Left ventricle myocardium superior (tissue), 1 donor: ENCODE data around the gene KMT5C. TPM values are rescaled to one million over a fixed set of nuclear protein-coding genes. Genes with fewer than 3 reads are reported as not detected.

Experiments used
- total RNA-seq: library from RNA; stranded (reverse); fragmentation: NEBNext Ultra II Directional; extraction: Animal tissue kit (Norgen Biotek cat#: 25700); gene quantifications from one replicate; pipeline ENCODE4 v1.2.1, GENCODE V29; 2021
- donor health status: DM: no; HTN: yes; CAD: no; lungs with severe emphysema.

The KMT5C gene
- total RNA-seq, 1 donor from 2014 or later: 7.2 TPM

Other genes with a start within 250 kb of the KMT5C start
- 141 TPM for gene PPP1R12C, start 222.2 kb upstream of the KMT5C start, total RNA-seq
- gene TNNT1, start 190.7 kb upstream of the KMT5C start, total RNA-seq: 50.2 TPM
- 5,071 TPM for gene TNNI3, start 182.1 kb upstream of the KMT5C start, total RNA-seq
- gene DNAAF3, start 173.3 kb upstream of the KMT5C start, total RNA-seq: 0.87 TPM
- gene SYT5, start 159.6 kb upstream of the KMT5C start, total RNA-seq: not detected
- 0.47 TPM for gene PTPRH, start 130.4 kb upstream of the KMT5C start, total RNA-seq
- gene TMEM86B, start 111.1 kb upstream of the KMT5C start, total RNA-seq: 1.9 TPM
- gene PPP6R1, start 80.9 kb upstream of the KMT5C start, total RNA-seq: 39.2 TPM
- 28.6 TPM for gene HSPBP1, start 59.8 kb upstream of the KMT5C start, total RNA-seq
- 1.9 TPM for gene BRSK1, start 55.9 kb upstream of the KMT5C start, total RNA-seq
- gene TMEM150B, start 14.5 kb upstream of the KMT5C start, total RNA-seq: 1.2 TPM
- not detected for gene COX6B2, start 14.8 kb downstream of the KMT5C start, total RNA-seq
- gene GARIN5B, start 23.4 kb downstream of the KMT5C start, total RNA-seq: not detected
- gene IL11, start 30.6 kb downstream of the KMT5C start, total RNA-seq: not detected
- gene TMEM190, start 37.0 kb downstream of the KMT5C start, total RNA-seq: not detected
- gene TMEM238, start 44.4 kb downstream of the KMT5C start, total RNA-seq: 0.25 TPM
- 557 TPM for gene RPL28, start 46.1 kb downstream of the KMT5C start, total RNA-seq
- 24.5 TPM for gene UBE2S, start 67.9 kb downstream of the KMT5C start, total RNA-seq
- gene SHISA7, start 103.4 kb downstream of the KMT5C start, total RNA-seq: not detected
- gene ISOC2, start 121.8 kb downstream of the KMT5C start, total RNA-seq: 58.5 TPM
- gene C19orf85, start 124.9 kb downstream of the KMT5C start, total RNA-seq: not detected
- 6.4 TPM for gene ZNF628, start 136.7 kb downstream of the KMT5C start, total RNA-seq
- gene NAT14, start 145.3 kb downstream of the KMT5C start, total RNA-seq: 6.0 TPM
- gene SSC5D, start 148.6 kb downstream of the KMT5C start, total RNA-seq: 2.7 TPM
- gene SBK2, start 197.3 kb downstream of the KMT5C start, total RNA-seq: 15.2 TPM
- 16.6 TPM for gene SBK3, start 205.7 kb downstream of the KMT5C start, total RNA-seq
- gene ZNF579, start 241.0 kb downstream of the KMT5C start, total RNA-seq: 14.7 TPM